Transverse colon (tissue), 4 donors: ENCODE results near the gene ETNK1.

Experiments used
- EP300 ChIP-seq: sonication (generic); formaldehyde crosslinking; IDR thresholded peaks from one replicate; pipeline ENCODE4 v1.6.1; 2017; ENCODE audit warnings: antibody characterized with exemption, low read depth
- POLR2A ChIP-seq: fragments of 450-650 bp; IDR thresholded peaks from one replicate; pipeline ENCODE4 v1.6.1; 2016; ENCODE audit warnings: antibody characterized with exemption, mild to moderate bottlenecking, moderate library complexity
- POLR2AphosphoS5 ChIP-seq, 3 donors: sonication (generic); formaldehyde crosslinking; IDR thresholded peaks; one replicate each; pipeline ENCODE4 v1.6.1; 2016; ENCODE audit warnings: antibody characterized with exemption in 3 of 3
- TF ChIP-seq, protein P1 (sequence below), 5 experiments: fragments of 200-600 bp in 3 of 5; fragments of 450-650 bp in 2 of 5; sonication (generic) in 3 of 5; IDR thresholded peaks; 1 replicate in 2 of 5; 2 replicates in 3 of 5; pipeline ENCODE4 v1.5.1; 2016 to 2017; ENCODE audit warnings: antibody characterized with exemption in 5 of 5, inconsistent platforms in 3 of 5, mild to moderate bottlenecking in 2 of 5, moderate library complexity in 1 of 5

DNA sequence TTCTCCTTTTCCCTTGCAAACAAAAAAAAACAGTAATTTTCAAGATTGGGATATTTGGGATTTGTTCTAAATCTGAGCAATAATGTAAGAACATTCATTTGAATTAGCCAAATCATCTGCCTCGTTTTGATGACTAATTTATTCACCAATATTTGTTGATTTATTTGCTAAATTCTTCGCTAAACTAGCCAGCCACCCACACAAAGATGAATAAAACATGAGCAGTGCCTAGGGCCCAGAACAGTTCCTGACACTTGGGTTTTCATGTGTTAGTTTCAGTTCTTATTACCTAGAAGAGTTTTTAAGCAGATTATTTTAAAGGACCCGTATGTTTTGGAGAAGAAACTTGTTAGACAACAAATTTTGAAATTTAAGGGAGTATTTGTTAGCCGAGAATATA, 1.4 kb downstream of the ETNK1 start:
- TF ChIP-seq, protein P1, sequence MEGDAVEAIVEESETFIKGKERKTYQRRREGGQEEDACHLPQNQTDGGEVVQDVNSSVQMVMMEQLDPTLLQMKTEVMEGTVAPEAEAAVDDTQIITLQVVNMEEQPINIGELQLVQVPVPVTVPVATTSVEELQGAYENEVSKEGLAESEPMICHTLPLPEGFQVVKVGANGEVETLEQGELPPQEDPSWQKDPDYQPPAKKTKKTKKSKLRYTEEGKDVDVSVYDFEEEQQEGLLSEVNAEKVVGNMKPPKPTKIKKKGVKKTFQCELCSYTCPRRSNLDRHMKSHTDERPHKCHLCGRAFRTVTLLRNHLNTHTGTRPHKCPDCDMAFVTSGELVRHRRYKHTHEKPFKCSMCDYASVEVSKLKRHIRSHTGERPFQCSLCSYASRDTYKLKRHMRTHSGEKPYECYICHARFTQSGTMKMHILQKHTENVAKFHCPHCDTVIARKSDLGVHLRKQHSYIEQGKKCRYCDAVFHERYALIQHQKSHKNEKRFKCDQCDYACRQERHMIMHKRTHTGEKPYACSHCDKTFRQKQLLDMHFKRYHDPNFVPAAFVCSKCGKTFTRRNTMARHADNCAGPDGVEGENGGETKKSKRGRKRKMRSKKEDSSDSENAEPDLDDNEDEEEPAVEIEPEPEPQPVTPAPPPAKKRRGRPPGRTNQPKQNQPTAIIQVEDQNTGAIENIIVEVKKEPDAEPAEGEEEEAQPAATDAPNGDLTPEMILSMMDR (IDR thresholded peaks at IDR 0.05) = no peak
- TF ChIP-seq POLR2A = no peak
- no peak for TF ChIP-seq EP300
- no peak for TF ChIP-seq POLR2AphosphoS5 (IDR thresholded peaks at IDR 0.05)
